GM12891 (cell line): Measurements from ENCODE around the gene PEPD.

Experiments
- PAX5 ChIP-seq: IDR thresholded peaks from 2 replicates; pipeline ENCODE4 v1.6.1; 2011; ENCODE audit warnings: low read length, moderate library complexity, mild to moderate bottlenecking; ENCODE audit not compliant: insufficient read depth, severe bottlenecking
- POLR2A ChIP-seq: IDR thresholded peaks from 2 replicates; pipeline ENCODE4 v1.6.1; 2011; ENCODE audit warnings: low read depth, low read length, control low read depth
- POLR2AphosphoS5 ChIP-seq: IDR thresholded peaks from 2 replicates; pipeline ENCODE4 v1.6.1; 2011; ENCODE audit warnings: low read depth, low read length, control low read depth
- POU2F2 ChIP-seq: IDR thresholded peaks from 2 replicates; pipeline ENCODE4 v1.6.1; 2011; ENCODE audit warnings: low read depth, mild to moderate bottlenecking, control low read depth, low read length, moderate library complexity
- SPI1 ChIP-seq: IDR thresholded peaks from 2 replicates; pipeline ENCODE4 v1.6.1; 2011; ENCODE audit warnings: low read depth, low read length, control low read depth
- TAF1 ChIP-seq: IDR thresholded peaks from 2 replicates; pipeline ENCODE4 v1.6.1; 2011; ENCODE audit warnings: low read depth, low read length, control low read depth

- TF ChIP-seq PAX5 (no peak), POLR2A (no peak), SPI1 (no peak), POU2F2 (no peak), POLR2AphosphoS5 (no peak), TAF1 (no peak)
These were observed 48.6 kb downstream of the PEPD start for GRCh38 chr19:33472691-33473652.
